Measurements from ENCODE around the gene NRP2. TPM values are rescaled to one million over a fixed set of nuclear protein-coding genes. Genes with fewer than 3 reads are reported as not detected.

NRP2 gene
- total and polyA plus RNA-seq, 11 donors, result 2.0 to 57.5 (median 4.7) TPM

- Histone ChIP-seq H3K4me1 (peaks cover 0 to 14% (median 1%) of the 10 kb centered on the region in 12 donors), H3K27me3 (no peaks in the 10 kb centered on the region), H3K27ac (peak overlapping the region in 1 of 12 donors; percentile 68), H3K4me3 (no peak overlapping the region), H3K36me3 (peaks cover 0 to 67% (median 26%) of the 10 kb centered on the region in 9 donors), H3K9me3 (no peaks in the 10 kb centered on the region)
- DNase-seq (no peak), ATAC-seq (no peak)
- intact Hi-C loops (cut with DNase I), result no loop called here
- TF ChIP-seq POLR2A (IDR thresholded peaks at IDR 0.05) (no peak), CTCF (IDR thresholded peaks at IDR 0.05) (no peak)
- 95 to 100% (median 97%) methylated on average over 1 of the region's 1 CpG for WGBS, 4 donors
Observed at GRCh38 chr2:205739620-205740019, 57.3 kb downstream of the NRP2 start.

- no peak for DNase-seq
- peak overlapping the region in 1 of 12 donors; percentile 68 for H3K27ac ChIP-seq
- H3K9me3 ChIP-seq, result no peaks in the 10 kb centered on the region
- WGBS, 4 donors, result 95 to 98% (median 96%) methylated on average over 8 of the region's 8 CpGs
- no peak for ATAC-seq
- peaks cover 0 to 75% (median 33%) of the 10 kb centered on the region in 9 donors for H3K36me3 ChIP-seq
- no peak overlapping the region for H3K4me3 ChIP-seq
- TF ChIP-seq POLR2A (IDR thresholded peaks at IDR 0.05), result no peak
- intact Hi-C loops (cut with DNase I), result no loop called here
- H3K27me3 ChIP-seq, result no peaks in the 10 kb centered on the region
- H3K4me1 ChIP-seq, result peaks cover 0 to 14% (median 0%) of the 10 kb centered on the region in 12 donors
Observed at GRCh38 chr2:205740381-205740780, 58.1 kb downstream of the NRP2 start.

GRCh38 chr2:205741256-205741978, 59.1 kb downstream of the NRP2 start:
- Histone ChIP-seq H3K4me1 (peaks cover 0 to 14% (median 0%) of the 10 kb centered on the region in 12 donors), H3K9me3 (no peaks in the 10 kb centered on the region), H3K27ac (peak overlapping the region in 1 of 12 donors; percentile 68), H3K4me3 (no peak overlapping the region), H3K27me3 (no peaks in the 10 kb centered on the region), H3K36me3 (peaks cover 0 to 85% (median 33%) of the 10 kb centered on the region in 9 donors)
- TF ChIP-seq CTCF (IDR thresholded peaks at IDR 0.05) (no peak), POLR2A (IDR thresholded peaks at IDR 0.05) (no peak)
- DNase-seq, result no peak
- ATAC-seq, result no peak
- intact Hi-C loops (cut with DNase I), result no loop called here
- WGBS, 4 donors, result 87 to 88% (median 88%) methylated on average over 4 of the region's 4 CpGs

- Histone ChIP-seq H3K36me3 (peaks cover 0 to 90% (median 33%) of the 10 kb centered on the region in 9 donors), H3K4me1 (peaks cover 0 to 6% (median 0%) of the 10 kb centered on the region in 12 donors), H3K27ac (peak overlapping the region in 1 of 12 donors; percentile 68), H3K27me3 (no peaks in the 10 kb centered on the region), H3K9me3 (no peaks in the 10 kb centered on the region), H3K4me3 (no peak overlapping the region)
- DNase-seq (no peak), ATAC-seq (no peak)
- intact Hi-C loops (cut with DNase I), result no loop called here
- TF ChIP-seq CTCF (IDR thresholded peaks at IDR 0.05) (no peak), POLR2A (IDR thresholded peaks at IDR 0.05) (no peak)
- WGBS, 4 donors, result 93 to 98% (median 96%) methylated on average over 11 of the region's 11 CpGs
Observed at GRCh38 chr2:205743137-205743536, 60.8 kb downstream of the NRP2 start.
